Embryonic facial prominence (tissue), 1 donor: Measurements from ENCODE around the gene GUF1.
A peak's percentile ranks its signal among the peaks of the same experiment; 100 is the strongest.
"Not testable (repeated sequence)": the region's sequence is repeated elsewhere in the genome, so short reads cannot be mapped to it uniquely, and the experiment has no call there.

Experiments used
- DNase-seq: peaks from one replicate; pipeline ENCODE4 v3.0.0-alpha.2; 2016; ENCODE audit errors: extremely low spot score

Gene GUF1

GRCh38 chr4:44704673-44705072 is 26.5 kb downstream of the GUF1 start:
- DNase-seq: no peak

- DNase-seq: no peak
These were observed 34.9 kb downstream of the GUF1 start for GRCh38 chr4:44713125-44713524.

- no peak for DNase-seq
These were observed 38.4 kb downstream of the GUF1 start for GRCh38 chr4:44716597-44716996.

GRCh38 chr4:44720371-44720770 is 42.2 kb downstream of the GUF1 start:
- DNase-seq: no peak

- no peak for DNase-seq
These were observed 43.8 kb downstream of the GUF1 start for GRCh38 chr4:44722001-44722400.

- no peak for DNase-seq
These were observed 46.9 kb downstream of the GUF1 start for GRCh38 chr4:44725166-44725565.

- DNase-seq: no peak
These were observed 47.5 kb downstream of the GUF1 start for GRCh38 chr4:44725726-44726037.

- DNase-seq: peak; percentile 65
These were observed 48.0 kb downstream of the GUF1 start, which contains the start of gene GNPDA2 for GRCh38 chr4:44726038-44726871. Gene GNPDA2 (minus strand): TSS chr4:44726556. CDS start chr4:44722207, 4,349 bp downstream.

- no peak for DNase-seq
These were observed 49.3 kb downstream of the GUF1 start for GRCh38 chr4:44727471-44727870.

GRCh38 chr4:44728694-44729093 is 50.5 kb downstream of the GUF1 start:
- not testable (repeated sequence) for DNase-seq

- DNase-seq: no peak
These were observed 58.7 kb downstream of the GUF1 start for GRCh38 chr4:44736900-44737299.

- DNase-seq: no peak
These were observed 60.4 kb downstream of the GUF1 start for GRCh38 chr4:44738615-44739014.

- no peak for DNase-seq
These were observed 62.0 kb downstream of the GUF1 start for GRCh38 chr4:44740201-44740600.
